Fibroblast of skin of left biceps (primary cell): ENCODE results near the gene FCMR.

ENCODE experiments used
- DNase-seq, 2 experiments: peaks; one replicate each; pipeline ENCODE4 v3.0.0-alpha.2; 2013; ENCODE audit warnings: low read depth in 2 of 2

Gene FCMR

DNA sequence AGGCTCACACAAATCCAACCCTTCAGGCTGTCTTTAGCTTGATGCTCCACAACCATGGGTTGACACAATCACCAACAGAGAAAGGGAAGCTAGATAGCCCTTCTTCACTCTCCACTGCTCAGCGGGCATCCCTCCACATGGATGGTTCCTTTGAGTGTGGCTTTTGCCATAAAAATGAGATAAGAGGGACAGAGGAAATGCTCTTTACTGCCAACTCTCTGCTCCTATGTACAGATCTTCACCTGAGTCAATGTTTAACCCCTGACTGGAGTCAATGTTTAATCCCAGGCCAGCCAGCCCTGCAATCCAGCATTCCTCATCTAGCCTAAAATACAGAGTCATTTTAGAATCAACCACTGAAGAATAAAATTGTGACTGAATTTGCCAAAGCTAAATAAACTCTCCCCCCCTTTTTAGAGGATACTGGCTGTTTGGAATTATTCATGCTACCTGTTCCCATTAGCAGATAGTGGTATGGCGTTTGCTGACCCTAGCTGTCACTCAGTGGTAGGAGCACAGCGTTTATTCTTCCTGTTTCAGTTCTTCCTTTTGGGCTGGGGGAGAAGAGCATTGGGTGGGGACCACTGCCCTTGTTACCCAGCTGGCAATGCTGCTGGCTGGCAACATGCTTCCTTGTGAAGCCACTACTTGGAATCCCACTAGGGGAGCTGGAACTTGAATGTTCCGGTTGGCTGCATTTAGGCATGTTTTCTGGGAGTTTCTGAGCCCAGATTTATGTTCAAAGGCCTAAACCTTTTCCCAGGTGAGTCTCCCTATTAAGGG lies 29.8 kb upstream of the FCMR start:
- no peak for DNase-seq

DNA sequence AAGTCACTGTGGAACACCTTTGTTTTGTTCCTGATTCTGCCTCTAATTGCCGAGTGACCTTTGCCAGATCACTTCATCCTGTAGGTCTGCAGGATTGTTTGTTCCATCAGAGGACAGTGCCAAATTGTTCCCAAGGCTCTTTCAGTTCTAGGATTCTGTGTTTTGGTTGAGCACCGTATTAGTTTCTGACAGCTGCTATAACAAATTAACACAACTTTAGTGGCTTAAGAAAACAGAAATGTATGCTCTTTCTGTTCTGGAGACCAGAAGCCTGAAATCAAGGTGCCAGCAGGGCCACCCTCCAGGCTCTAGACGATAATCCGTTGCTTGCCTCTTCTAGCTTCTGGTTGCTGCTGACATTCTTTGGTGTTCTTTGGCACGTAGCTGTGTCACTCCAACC lies 27.9 kb upstream of the FCMR start:
- DNase-seq: no peak

DNA sequence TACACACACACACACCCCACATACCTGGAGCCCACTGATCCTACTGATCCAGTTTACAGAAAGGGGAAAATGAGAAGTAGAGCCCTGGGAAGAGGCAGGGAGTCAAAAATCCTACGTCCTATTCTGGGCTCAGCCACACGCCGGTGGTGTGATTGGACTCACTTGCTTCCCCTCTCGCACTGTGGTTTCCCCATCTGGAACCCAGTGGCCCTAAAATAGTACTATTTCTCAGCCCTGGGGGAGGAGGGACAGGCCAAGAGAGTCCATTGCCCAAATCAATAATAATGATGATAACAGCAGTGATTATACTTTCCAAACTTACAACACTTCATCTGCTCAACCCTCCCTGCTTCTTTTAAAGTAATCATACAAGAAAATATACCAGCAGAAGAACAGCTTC lies 27.5 kb upstream of the FCMR start:
- DNase-seq: no peak

DNA sequence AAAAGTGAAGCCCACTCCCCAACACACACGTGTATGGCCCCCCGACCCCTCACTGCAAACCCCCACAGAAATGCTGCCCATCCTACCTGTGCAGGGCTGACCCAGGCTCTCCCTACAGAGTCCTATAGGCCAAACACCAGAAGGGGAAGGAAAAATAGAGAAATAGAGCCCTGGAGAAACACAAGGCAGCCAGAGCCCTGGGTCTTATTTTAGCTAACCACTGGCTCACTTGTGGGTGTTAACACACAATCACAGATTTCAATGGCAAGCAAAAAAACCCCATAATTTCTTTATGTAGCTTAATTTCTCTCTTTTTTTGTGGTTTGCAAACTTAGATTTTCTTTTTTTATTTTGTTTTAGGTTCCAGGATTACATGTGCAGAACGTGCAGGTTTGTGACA lies 25.5 kb upstream of the FCMR start:
- no peak for DNase-seq

DNA sequence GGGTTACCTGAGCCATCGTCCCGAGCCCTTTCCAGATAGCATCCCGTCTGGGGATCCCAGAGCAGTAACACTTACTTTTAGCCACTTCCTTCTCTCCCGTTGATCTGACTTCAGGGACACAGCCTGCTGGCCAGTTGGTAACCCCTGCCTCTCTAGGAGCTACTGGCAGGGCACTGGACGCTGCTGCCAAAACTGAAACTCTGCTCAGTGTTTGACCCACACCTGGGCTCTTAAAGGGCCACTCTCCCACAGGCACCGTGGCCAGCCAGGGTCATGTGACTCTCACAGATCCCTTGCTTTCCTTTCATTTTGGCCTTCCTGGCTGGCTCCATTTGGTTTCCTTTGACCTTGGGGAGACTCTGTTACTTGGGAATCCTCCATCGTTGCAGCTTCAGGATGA lies 24.5 kb upstream of the FCMR start, which contains the start of gene PIGR:
TSS of gene PIGR (minus strand) at position 206 of the 400 bp plus-strand sequence. CDS start 5,935 bp downstream, outside the sequence.
- no peak for DNase-seq

DNA sequence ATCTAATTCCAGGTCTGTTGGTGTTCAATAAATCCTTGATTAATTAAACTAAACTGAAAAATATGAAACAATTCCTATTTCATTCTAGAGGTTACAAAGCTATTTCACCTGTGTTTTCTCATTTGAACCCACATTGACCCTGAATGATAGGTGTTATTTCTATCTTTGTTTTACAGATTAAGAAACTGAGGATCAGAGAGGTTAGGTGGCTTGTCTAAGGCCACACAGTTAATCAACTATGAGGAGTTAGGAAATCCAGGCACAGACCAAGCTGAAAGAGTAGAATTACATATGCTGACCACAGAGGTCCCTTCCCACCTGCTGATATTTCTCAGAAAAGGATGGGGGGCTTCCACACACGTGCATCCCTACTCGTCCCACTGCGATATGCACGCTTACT lies 24.0 kb upstream of the FCMR start:
- DNase-seq: no peak

DNA sequence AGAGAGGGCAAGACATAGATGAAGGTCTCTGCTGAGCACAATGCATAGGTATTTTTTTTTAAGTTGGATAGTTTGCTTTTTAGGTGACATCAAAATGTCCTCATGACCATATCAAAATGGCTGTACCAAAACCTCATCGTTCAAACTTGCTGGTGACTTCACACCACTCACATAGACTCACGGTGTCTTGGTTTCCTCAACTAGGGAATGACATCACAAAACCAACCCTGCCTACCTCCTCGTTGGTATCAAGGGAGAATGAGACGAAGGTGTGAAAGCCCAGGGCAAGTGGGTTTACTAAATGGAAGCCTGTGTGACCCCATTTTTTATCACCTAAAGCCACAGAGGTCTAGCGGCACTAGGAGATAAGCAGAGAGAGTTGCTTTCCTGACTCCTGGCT lies 23.0 kb upstream of the FCMR start:
- DNase-seq: no peak

DNA sequence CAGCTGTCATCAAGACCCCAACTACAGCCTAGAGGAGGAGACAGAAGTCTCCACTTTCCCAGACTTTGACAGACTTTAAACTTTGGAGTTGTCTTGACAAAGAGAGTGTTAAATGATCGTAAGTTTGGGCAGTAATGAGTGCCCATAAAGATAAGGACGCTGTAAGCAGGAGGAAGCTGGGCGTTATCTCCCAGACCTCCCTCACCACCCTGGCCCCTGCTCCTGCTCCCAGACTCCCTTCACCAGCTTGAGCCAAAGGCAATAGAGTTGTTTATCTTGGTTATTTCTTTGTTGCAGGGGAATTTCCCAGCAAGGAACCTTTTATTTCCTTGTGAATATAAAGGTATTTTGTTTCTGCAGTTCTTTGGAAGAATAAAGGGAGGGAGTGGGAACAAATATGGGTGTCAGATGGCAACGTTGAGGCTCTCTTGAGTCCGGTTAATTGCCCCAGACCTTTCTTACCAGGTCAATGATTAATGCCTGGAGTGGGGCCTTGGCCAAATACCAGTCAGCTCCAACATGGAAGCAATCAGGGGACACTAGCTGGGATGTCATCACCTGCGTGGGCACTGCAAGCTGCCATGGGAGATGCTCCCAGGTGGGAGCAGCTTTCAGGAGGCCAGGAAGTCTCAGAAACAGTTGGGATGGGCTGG lies 20.2 kb upstream of the FCMR start:
- no peak for DNase-seq

DNA sequence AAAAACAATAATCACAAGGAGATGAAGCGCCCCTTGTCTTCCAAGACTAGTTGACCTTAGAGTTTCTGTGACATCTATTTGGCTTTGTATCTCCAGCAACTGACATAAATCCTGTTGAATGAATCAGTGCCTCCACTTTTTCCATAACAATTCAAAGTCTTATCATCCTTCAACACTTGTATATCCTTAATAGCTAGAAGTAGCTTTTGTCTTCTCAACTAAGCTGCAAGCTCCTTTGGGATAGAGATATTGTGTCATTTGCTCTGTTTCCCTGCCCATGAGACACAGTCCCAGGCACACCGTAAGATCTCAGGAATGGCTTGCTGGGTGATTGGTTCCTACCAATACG lies 18.8 kb upstream of the FCMR start:
- DNase-seq: no peak

DNA sequence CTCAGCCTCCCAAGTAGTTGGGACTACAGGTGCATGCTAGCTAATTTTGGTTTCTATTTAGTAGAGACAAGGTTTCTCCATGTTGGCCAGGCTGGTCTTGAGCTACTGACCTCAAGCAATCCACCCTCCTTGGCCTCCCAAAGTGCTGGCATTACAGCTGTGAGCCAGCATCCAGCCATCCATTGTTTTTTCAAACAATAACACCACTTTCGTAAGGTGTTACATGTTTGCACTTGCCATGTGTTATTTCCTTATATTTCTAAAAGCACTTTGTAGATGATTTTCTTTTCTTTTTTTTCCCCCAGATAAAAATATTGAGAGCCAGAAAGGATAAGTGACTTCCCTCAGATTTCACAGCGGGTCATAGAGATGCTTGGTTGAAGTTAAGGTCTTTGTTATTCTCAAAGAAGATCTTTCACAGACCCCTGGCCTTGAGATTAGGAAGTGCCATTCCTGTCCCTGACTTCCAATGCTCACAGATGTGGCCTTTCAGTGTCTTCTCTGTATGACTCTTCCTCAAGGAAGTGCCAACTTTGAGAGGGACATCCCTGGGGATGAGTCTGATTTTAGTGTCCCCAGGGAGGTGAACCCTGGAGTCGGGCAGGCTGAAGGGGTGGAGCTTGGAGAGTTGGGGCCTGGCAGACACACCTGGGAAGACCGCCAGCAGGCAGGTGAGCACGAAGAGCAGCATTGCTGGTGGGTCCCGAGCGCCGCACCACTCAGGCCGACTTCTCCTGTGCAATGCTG lies 18.3 kb upstream of the FCMR start:
- no peak for DNase-seq

DNA sequence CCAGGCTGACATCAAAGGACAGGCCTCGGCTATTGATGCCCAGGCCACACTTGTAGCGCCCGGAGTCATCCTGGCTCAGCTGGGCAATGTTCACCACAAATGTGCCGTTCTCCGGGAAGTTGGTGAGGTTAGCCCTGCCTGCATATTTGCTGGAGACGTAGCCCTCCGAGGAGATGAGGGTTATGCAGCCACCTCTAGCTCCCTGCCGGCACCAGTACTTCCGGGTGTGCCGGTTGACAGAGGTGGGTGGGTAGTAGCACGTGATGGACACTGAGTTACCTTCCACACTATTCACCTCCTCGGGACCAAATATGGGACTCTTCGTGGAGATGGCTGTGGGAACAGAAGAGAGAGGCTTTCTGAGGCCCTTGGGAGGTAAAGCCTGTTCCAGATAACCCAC lies 17.4 kb upstream of the FCMR start:
- no peak for DNase-seq

DNA sequence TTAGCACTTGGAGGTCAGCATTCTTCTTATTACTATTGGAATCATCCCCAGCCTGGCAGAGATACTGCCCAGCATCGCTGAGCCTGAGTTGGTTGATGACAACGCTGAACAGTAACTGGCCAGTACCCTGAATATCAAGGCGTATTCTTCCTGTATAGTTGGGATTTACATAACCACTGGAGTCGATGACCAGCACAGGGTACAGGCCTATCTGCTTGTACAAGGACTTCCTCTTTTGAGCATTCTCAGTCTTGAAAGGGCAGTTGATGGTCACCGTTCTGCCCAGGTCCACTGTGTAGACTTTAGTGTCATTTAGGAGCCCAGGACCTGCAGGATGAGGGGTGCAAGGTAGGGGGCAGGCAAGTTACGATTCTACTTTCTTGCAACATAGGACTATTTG lies 15.7 kb upstream of the FCMR start:
- DNase-seq: no peak

DNA sequence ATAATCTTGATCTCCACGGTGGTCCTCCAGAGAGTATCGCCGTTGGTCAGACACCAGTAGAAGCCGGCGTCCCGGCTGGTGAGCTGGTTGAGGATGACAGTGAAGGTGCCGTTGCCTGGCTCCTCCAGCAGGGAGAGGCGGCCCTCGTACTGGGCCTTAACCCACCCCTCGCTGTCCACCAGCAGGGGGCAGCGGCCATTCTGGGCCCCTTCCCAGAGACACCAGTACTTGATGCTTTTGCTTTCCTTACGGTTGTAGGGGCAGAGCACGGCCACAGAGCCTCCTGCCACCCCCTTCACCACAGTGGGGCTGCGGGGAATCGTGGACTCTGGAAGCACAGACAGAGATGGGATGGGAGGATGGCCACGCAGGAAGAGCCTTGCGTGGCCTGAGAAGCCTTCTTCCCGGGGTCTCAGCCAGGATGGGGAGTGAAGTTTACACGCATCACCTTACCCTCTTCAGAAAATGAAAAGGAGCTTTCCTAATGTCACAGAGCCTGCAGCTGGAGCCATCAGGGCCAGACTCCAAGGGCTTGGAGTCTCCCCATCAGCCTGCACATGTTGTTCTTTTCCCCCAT lies 13.8 kb upstream of the FCMR start:
- no peak for DNase-seq

DNA sequence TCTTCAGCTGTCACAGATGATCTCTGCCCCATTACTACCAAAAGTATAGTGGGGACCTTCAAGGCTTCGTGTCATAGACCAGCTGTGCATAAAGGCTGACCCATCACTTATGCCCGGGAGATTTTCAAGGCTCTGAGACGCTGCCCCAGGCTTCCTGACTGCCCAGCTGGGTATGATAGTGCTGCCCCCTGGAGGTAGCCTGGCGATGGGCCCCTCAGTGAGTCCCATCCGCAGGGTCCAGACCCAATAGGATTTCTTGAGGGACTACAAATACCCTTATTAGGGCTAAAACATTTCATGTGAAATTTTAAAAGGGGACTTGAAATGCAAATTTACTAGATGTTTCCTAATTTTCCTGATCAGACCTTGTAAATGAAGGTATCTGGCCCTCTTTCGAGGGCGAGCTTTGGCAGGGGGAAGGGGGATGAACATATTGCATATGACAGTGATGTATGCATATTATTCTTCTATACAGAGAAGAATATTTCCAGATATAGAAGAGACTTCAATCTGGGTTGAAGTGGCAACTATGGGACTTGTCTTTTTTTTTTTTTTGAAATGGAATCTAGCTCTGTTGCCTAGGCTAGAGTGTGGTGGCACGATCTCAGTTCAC lies 11.7 kb upstream of the FCMR start:
- no peak for DNase-seq

DNA sequence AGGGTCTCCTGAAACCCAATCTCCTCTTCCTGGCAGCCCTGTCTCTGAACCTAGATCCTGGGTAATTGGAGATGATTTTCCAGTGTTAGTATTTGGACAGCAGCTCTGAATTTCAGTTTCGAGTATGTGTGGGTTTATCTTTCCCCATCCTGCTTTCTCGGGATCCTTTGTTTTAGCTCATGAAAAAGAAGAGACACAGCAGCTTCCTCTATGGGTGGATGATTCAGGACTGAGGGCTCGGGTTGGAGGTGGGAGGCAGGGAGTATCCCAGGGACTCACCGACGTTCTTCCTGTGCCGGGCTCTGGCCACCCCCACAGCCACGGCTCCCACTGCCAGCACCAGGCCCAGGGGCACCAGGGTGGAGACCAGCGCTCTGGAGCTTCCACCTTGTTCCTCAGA lies 10.4 kb upstream of the FCMR start:
- no peak for DNase-seq

DNA sequence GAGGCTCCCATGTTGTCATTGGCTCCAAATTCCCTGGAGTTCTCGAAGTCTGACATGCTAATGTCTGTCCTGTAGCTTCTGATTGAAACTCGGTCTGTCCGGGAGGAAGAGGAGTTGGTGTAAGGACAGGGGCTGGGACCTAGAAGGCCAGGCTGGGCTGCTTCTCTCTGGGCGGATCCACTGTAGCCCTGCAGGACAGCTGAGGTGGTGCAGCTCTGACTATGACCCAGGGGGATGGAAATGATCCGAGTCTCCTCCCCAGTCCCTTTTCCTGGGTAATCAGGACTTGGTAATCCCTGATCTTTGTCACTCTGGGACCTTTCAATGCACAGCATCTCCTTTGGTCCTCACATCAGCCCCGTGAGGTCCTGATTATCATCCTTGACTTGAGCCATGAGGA lies 10.0 kb upstream of the FCMR start:
- DNase-seq: no peak

DNA sequence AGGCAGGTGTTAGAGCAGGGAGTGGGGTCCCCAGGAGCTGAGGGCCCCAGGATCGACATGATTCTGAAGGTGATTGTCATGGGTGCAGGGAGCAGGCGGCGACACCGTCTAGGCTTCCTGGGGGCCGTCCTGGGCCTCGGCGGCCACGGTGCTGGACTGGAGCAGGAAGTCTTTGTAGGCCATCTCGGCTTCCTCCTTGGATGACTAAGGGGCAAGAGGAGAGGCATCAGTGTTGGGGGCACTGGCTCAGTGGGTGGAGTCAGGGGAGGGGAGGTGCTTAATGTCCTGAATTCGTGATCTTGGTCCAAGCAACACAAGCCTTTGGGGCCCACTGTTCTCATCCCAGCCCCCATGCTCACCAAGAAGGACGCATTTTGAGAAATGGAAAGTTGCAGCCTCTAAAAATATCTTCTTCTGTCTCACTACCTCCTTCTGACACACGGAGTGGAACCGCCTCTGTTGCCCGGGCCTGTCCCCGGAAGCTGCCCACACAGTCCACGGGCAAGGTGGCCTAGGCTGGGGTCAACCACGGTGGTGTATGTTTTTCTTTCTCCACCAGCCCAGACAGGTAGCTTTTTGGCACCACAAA lies 8.6 kb upstream of the FCMR start:
- DNase-seq: no peak

DNA sequence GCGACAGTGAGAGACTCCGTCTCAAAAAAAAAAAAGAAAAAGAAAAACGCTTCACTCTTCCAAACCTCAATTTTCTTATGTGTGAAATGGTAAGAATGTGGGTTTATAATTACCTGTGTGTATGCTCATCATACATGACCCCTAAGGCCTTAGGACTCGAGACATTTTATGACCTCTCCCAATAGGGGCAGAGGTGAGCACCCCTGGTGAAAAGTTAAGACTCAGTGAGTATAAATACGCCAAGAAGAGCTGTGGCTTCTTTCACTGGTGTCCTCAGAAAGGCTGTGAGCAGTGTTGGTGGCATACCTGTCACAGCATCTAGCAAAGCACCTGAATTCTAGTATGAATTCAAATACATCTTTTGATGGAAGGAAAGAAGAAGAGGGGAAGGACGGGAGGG lies 7.8 kb upstream of the FCMR start:
- DNase-seq: no peak

DNA sequence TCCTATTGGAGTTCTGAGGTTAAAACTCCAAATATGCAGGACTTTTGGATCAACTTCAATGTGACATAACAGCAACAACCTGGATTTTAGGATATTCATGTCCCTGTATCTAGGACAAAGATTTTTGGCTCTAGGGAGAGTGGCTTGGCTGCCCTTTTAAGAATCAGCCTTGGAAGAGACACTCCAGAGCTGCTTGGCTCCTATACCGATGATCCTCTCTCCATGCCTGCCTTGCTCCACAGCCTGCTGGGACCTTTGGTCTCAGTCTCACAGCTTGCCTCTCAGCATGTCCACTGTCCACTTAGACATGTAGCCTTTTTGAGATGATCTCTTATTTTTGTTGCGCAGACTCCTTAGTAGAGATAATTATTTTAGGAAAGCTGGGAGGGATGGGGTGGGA lies 4.5 kb upstream of the FCMR start:
- DNase-seq: no peak

DNA sequence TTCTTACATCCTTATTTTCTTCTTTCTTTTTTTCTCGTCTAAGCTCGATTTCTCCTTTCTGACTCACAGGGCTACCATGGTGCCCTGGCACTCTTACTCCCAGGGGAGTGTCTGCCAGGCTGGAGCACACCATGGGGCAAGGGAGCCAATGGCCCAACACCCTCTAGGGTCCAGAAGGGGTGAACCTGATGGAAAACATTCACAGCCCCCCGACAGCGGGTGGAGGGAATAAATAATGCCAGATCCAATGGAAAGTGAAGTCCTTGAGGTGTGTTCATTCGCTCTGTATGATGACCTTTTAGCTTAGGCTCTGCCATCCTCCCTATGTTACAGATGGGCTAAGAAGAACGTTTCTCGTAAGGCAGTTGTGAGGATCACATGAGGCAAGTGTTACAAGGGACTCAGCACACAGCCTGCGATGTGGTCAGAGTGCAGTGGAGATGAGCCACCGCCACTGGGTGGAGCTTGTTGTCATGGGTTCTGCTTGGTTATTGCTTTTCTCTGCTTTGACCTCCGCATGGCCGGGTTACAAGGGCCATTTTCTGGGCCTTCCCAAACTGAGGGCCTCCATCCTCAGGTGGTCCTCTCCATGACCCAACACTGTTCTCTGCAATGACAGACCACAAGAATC lies 3.5 kb upstream of the FCMR start:
- DNase-seq: no peak

DNA sequence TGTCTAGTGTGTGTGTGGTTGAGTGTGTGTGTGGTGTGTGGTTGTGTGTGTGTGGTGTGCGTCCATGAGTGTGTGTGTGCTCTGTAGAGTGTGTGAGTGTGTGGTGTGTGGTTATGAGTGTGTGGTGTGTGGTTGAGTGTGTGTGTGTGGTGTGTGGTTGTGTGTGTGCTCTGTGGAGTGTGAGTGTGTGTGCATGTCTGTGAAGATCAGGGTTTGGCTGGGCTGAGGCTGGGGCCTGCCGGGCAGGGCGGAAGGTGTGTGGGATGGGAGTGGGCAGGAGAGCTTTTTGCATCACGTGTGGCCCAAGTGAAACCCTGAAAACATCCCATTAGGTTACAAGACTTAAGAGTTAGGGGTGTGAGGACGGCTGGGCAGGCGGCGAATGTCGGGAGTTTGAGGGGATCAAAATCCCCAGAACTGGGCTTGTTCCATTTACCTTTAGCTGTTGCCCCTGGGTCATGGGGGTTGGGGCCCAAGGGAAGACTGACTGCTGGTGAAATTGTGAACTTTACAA lies 2.9 kb upstream of the FCMR start:
- DNase-seq: no peak
